CD14-positive monocyte (primary cell): ENCODE data around the gene FGD2. TPM values are rescaled to one million over a fixed set of nuclear protein-coding genes. Genes with fewer than 3 reads are reported as not detected.
A peak's percentile ranks its signal among the peaks of the same experiment; 100 is the strongest.

ENCODE experiments used
- DNase-seq, 3 donors: peaks; one replicate each; pipeline ENCODE4 v3.0.0-alpha.2; 2011 to 2022
- H2AFZ ChIP-seq: 2 replicates; pipeline ENCODE4 v1.6.0; 2012; ENCODE audit warnings: mild to moderate bottlenecking, low read depth, low read length, inconsistent platforms; ENCODE audit not compliant: insufficient read depth, poor library complexity, severe bottlenecking
- H3K27ac ChIP-seq, 2 donors: 1 replicate in 1 of 2; 2 replicates in 1 of 2; pipeline ENCODE4 v1.5.1; 2012 to 2013; ENCODE audit warnings: low read length in 2 of 2, control low read depth in 1 of 2, inconsistent platforms in 1 of 2, low read depth in 1 of 2, mild to moderate bottlenecking in 1 of 2
- H3K27me3 ChIP-seq, 2 donors: one replicate each; pipeline versions ENCODE4 v1.6.0 to v1.6.1; 2011 to 2013; ENCODE audit warnings: low read length in 2 of 2; ENCODE audit not compliant: control insufficient read depth in 2 of 2, insufficient read depth in 2 of 2
- H3K36me3 ChIP-seq, 2 donors: replicated peaks in 1 of 2; 1 replicate in 1 of 2; 2 replicates in 1 of 2; pipeline versions ENCODE4 v1.5.1 to v1.6.1; 2012 to 2013; ENCODE audit warnings: low read length in 2 of 2, control low read depth in 1 of 2, inconsistent platforms in 1 of 2, mild to moderate bottlenecking in 1 of 2; ENCODE audit not compliant: insufficient read depth in 2 of 2, control insufficient read depth in 1 of 2
- H3K4me1 ChIP-seq, 2 donors: 1 replicate in 1 of 2; 2 replicates in 1 of 2; pipeline versions ENCODE4 v1.5.1 to v1.6.1; 2012 to 2013; ENCODE audit warnings: low read length in 2 of 2, control low read depth in 1 of 2, inconsistent platforms in 1 of 2, mild to moderate bottlenecking in 1 of 2, moderate library complexity in 1 of 2; ENCODE audit not compliant: insufficient read depth in 2 of 2, control insufficient read depth in 1 of 2
- H3K4me2 ChIP-seq: replicated peaks from 2 replicates; pipeline ENCODE3; 2012; ENCODE audit warnings: low read length, moderate library complexity, mild to moderate bottlenecking; ENCODE audit not compliant: poor library complexity, severe bottlenecking; ENCODE audit errors: extremely low read depth
- H3K4me3 ChIP-seq, 3 experiments: fragments of 200-600 bp in 1 of 3; sonication (generic) in 1 of 3; replicated peaks in 1 of 3; 1 replicate in 2 of 3; 2 replicates in 1 of 3; pipeline ENCODE4 v1.5.1; 2011 to 2013; ENCODE audit warnings: low read length in 3 of 3, mild to moderate bottlenecking in 3 of 3, control low read depth in 2 of 3, low read depth in 2 of 3, inconsistent platforms in 1 of 3, moderate library complexity in 1 of 3
- H3K79me2 ChIP-seq: 2 replicates; pipeline ENCODE4 v1.6.0; 2012; ENCODE audit warnings: mild to moderate bottlenecking, control low read depth, inconsistent platforms, low read length, moderate library complexity; ENCODE audit not compliant: insufficient read depth
- H3K9ac ChIP-seq: 2 replicates; pipeline ENCODE4 v1.6.0; 2017; ENCODE audit warnings: low read length, mild to moderate bottlenecking; ENCODE audit not compliant: insufficient read depth, poor library complexity, severe bottlenecking
- H3K9me3 ChIP-seq, 2 donors: replicated peaks in 1 of 2; 1 replicate in 1 of 2; 2 replicates in 1 of 2; pipeline versions ENCODE4 v1.5.1 to v1.6.1; 2012 to 2013; ENCODE audit warnings: low read length in 2 of 2, control low read depth in 1 of 2; ENCODE audit not compliant: control insufficient read depth in 1 of 2, insufficient read depth in 1 of 2
- H4K20me1 ChIP-seq: 2 replicates; pipeline ENCODE4 v1.6.0; 2012; ENCODE audit warnings: mild to moderate bottlenecking, low read length, control low read depth, moderate library complexity; ENCODE audit not compliant: insufficient read depth
- H3K27ac Mint-ChIP-seq, 7 donors: one replicate each; pipeline ENCODE4 v1.8.0; 2020; ENCODE audit warnings: mild to moderate bottlenecking in 7 of 7, mixed read lengths in 7 of 7, moderate library complexity in 6 of 7, inconsistent platforms in 2 of 7
- H3K27me3 Mint-ChIP-seq, 3 donors: one replicate each; pipeline ENCODE4 v1.8.0; 2021 to 2022; ENCODE audit warnings: low read depth in 3 of 3, mild to moderate bottlenecking in 3 of 3, mixed read lengths in 3 of 3, moderate library complexity in 3 of 3, inconsistent platforms in 1 of 3
- H3K36me3 Mint-ChIP-seq, 2 donors: one replicate each; pipeline ENCODE4 v1.8.0; 2020; ENCODE audit warnings: mixed read lengths in 2 of 2, inconsistent platforms in 1 of 2, mild to moderate bottlenecking in 1 of 2
- H3K4me1 Mint-ChIP-seq: one replicate; pipeline ENCODE4 v1.8.0; 2020; ENCODE audit warnings: mild to moderate bottlenecking, mixed read lengths
- H3K4me3 Mint-ChIP-seq, 2 donors: one replicate each; pipeline ENCODE4 v1.8.0; 2020; ENCODE audit warnings: mild to moderate bottlenecking in 2 of 2, mixed read lengths in 2 of 2, moderate library complexity in 1 of 2
- H3K9me3 Mint-ChIP-seq, 7 donors: one replicate each; pipeline ENCODE4 v1.8.0; 2020 to 2022; ENCODE audit warnings: mixed read lengths in 7 of 7, mild to moderate bottlenecking in 6 of 7, moderate library complexity in 6 of 7, inconsistent platforms in 2 of 7
- CTCF ChIP-seq: fragments of 200-600 bp; IDR thresholded peaks from one replicate; pipeline ENCODE4 v1.8.0; 2022; ENCODE audit warnings: antibody characterized with exemption, mild to moderate bottlenecking
- WGBS: methylation state at CpG from one replicate; pipeline ENCODE4 v1.1.5; 2013; ENCODE audit warnings: missing lambda C conversion rate; ENCODE audit not compliant: insufficient coverage; 5-methylcytosine and 5-hydroxymethylcytosine counted together
- intact Hi-C, 2 donors: fragments of 100-400 bp; cut with micrococcal nuclease; formaldehyde crosslinking; loops; one replicate each; pipeline versions ENCODE4 v1.15.0 to v1.15.1; 2023
- polyA plus RNA-seq, 3 donors: library from polyadenylated mRNA; depleted of rRNA in 1 of 3; unstranded in 2 of 3; stranded (reverse) in 1 of 3; fragments of 300-500 nt in 2 of 3; fragments of >200 nt in 1 of 3; fragmentation: Illumina TruSeq in 2 of 3; gene quantifications; 1 replicate in 2 of 3; 2 replicates in 1 of 3; pipeline ENCODE4 v1.2.3, GENCODE V29; 2012 to 2021

Gene FGD2
- polyA plus RNA-seq, 3 donors, result 25.3 to 356 (median 50.0) TPM

GRCh38 chr6:36971921-36972673 is 33.4 kb upstream of the FGD2 start:
- intact Hi-C loops, result no loop called here
- Histone ChIP-seq H4K20me1 (peaks cover 70% of the 10 kb centered on the region), H3K9me3 (no peaks in the 10 kb centered on the region), H3K4me1 (no peaks in the 10 kb centered on the region), H3K79me2 (peaks cover 4% of the 10 kb centered on the region), H3K4me3 (no peak overlapping the region), H3K4me2 (no peak overlapping the region), H2AFZ (no peak overlapping the region), H3K27me3 (no peaks in the 10 kb centered on the region), H3K36me3 (peaks cover 100% of the 10 kb centered on the region in 2 donors), H3K27ac (no peak overlapping the region), H3K9ac (no peak overlapping the region)
- whole genome bisulfite sequencing, result 96% methylated on average over 14 of the region's 14 CpGs
- no peak for DNase-seq
- no peaks in the 10 kb centered on the region for H3K9me3 Mint-ChIP-seq
- H3K4me1 Mint-ChIP-seq, result no peaks in the 10 kb centered on the region
- H3K27ac Mint-ChIP-seq, result peak overlapping the region in 1 of 7 donors; percentile 32
- no peak overlapping the region for H3K4me3 Mint-ChIP-seq
- H3K27me3 Mint-ChIP-seq, result peaks cover 0 to 1% (median 1%) of the 10 kb centered on the region in 3 donors
- H3K36me3 Mint-ChIP-seq, result peaks cover 98 to 99% of the 10 kb centered on the region in 2 donors
- TF ChIP-seq CTCF, result no peak

GRCh38 chr6:36973190-36973589 is 32.3 kb upstream of the FGD2 start:
- peaks cover 0 to 1% (median 1%) of the 10 kb centered on the region in 3 donors for H3K27me3 Mint-ChIP-seq
- peaks cover 97 to 100% of the 10 kb centered on the region in 2 donors for H3K36me3 Mint-ChIP-seq
- Histone ChIP-seq H3K4me1 (no peaks in the 10 kb centered on the region), H3K9me3 (no peaks in the 10 kb centered on the region), H3K36me3 (peaks cover 100% of the 10 kb centered on the region in 2 donors), H2AFZ (no peak overlapping the region), H3K27me3 (no peaks in the 10 kb centered on the region), H4K20me1 (peaks cover 77% of the 10 kb centered on the region), H3K27ac (no peak overlapping the region), H3K9ac (no peak overlapping the region), H3K4me3 (no peak overlapping the region), H3K4me2 (no peak overlapping the region), H3K79me2 (peaks cover 10% of the 10 kb centered on the region)
- H3K4me1 Mint-ChIP-seq, result no peaks in the 10 kb centered on the region
- TF ChIP-seq CTCF, result no peak
- intact Hi-C loops, result no loop called here
- WGBS, result no CpG with 5 or more reads among the region's 1 CpG
- DNase-seq, result no peak
- no peak overlapping the region for H3K27ac Mint-ChIP-seq
- no peaks in the 10 kb centered on the region for H3K9me3 Mint-ChIP-seq
- H3K4me3 Mint-ChIP-seq, result no peak overlapping the region
